Stimulated activated CD8-positive, alpha-beta memory T cell treated with anti-CD3 and anti-CD28 coated beads, Interleukin-4, amount 100 ng/mL, for 1 hour (primary cell): ENCODE results near the gene COL15A1.

ENCODE experiments used
- DNase-seq, 2 donors: peaks; one replicate each; pipeline ENCODE4 v3.0.0-alpha.2; 2020; ENCODE audit warnings: low read depth in 2 of 2, low spot score in 1 of 2

COL15A1 gene

GRCh38 chr9:99030610-99031109 lies 87.0 kb downstream of the COL15A1 start:
- DNase-seq: no peak

- DNase-seq: no peak
These were observed 87.6 kb downstream of the COL15A1 start for GRCh38 chr9:99031319-99031718.

- DNase-seq: no peak
These were observed 88.3 kb downstream of the COL15A1 start for GRCh38 chr9:99031994-99032393.

- no peak for DNase-seq
These were observed 90.4 kb downstream of the COL15A1 start for GRCh38 chr9:99034149-99034548.

GRCh38 chr9:99035313-99035712 lies 91.6 kb downstream of the COL15A1 start:
- DNase-seq: no peak

GRCh38 chr9:99037769-99038483 lies 94.2 kb downstream of the COL15A1 start:
- no peak for DNase-seq

- DNase-seq: no peak
These were observed 94.7 kb downstream of the COL15A1 start for GRCh38 chr9:99038484-99038820.

GRCh38 chr9:99039505-99040182 lies 95.9 kb downstream of the COL15A1 start:
- DNase-seq: no peak

GRCh38 chr9:99040251-99040900 lies 96.7 kb downstream of the COL15A1 start:
- DNase-seq: no peak

- no peak for DNase-seq
These were observed 97.3 kb downstream of the COL15A1 start for GRCh38 chr9:99040911-99041582.

- DNase-seq: no peak
These were observed 97.9 kb downstream of the COL15A1 start for GRCh38 chr9:99041618-99042017.

GRCh38 chr9:99042620-99043019 lies 98.9 kb downstream of the COL15A1 start:
- no peak for DNase-seq

GRCh38 chr9:99044827-99045226 lies 101.1 kb downstream of the COL15A1 start:
- DNase-seq: no peak

GRCh38 chr9:99046068-99046467 lies 102.4 kb downstream of the COL15A1 start:
- DNase-seq: no peak

GRCh38 chr9:99046542-99047071 lies 102.9 kb downstream of the COL15A1 start:
- no peak for DNase-seq

GRCh38 chr9:99049228-99049627 lies 105.5 kb downstream of the COL15A1 start:
- no peak for DNase-seq

- no peak for DNase-seq
These were observed 105.9 kb downstream of the COL15A1 start for GRCh38 chr9:99049641-99050040.

- no peak for DNase-seq
These were observed 106.7 kb downstream of the COL15A1 start for GRCh38 chr9:99050292-99050911.

GRCh38 chr9:99050924-99051323 lies 107.2 kb downstream of the COL15A1 start:
- DNase-seq: no peak

- DNase-seq: no peak
These were observed 107.7 kb downstream of the COL15A1 start for GRCh38 chr9:99051406-99051805.

- no peak for DNase-seq
These were observed 108.1 kb downstream of the COL15A1 start for GRCh38 chr9:99051851-99052250.
